GM19193 (cell line): ENCODE measurements around the gene COCH.

Experiments used
- POLR2A ChIP-seq: IDR thresholded peaks from 4 replicates; pipeline ENCODE4 v1.6.1; 2011; ENCODE audit not compliant: insufficient read depth, insufficient read length; ENCODE audit errors: extremely low read depth

The COCH gene

DNA sequence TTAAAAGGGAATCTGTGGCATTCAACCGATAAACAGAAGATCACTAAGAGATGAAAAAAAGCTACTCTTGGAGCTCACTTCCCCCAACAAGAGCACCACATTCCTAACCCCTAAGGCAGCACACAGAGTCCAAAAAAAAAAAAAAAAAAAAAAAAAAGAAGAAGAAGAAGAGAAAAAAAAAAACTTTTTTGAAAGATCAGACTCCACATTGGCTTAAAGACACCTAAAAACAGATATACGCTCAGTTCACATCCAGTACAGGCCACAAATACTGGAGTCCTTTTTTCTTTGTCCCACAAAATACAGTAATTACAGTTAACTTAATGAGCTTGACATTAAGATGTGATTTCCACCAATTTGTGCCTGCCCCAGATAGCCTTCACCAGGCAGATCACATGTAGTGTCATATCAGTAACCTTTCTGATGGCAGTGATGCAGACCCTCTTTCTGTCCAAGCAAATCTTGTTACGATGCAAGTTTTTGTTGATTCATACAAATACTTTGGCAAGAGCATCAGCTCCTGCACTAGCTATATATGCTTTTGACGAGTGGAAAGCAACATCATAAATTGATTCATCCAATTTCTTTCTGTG lies 20.7 kb downstream of the COCH start:
- no peak for TF ChIP-seq POLR2A

DNA sequence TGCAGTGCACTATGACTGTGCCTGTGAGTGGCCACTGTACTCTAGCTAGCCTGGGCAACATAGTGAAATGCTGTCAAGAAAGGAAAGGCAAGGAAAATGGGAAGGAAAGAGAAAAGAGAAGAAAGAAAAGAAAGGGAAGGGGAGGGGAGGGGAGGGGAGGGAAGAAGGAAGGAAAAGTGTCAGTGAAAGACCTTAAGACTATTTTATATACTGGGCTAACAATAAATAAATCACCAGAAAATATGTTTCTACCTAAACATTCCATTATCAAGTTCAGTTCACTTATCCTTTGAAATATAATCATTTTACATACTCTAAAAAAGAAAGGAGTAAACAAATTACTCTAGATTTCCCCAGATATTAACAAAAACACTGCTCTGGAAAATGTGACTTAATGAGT lies 22.1 kb downstream of the COCH start:
- TF ChIP-seq POLR2A, result no peak

DNA sequence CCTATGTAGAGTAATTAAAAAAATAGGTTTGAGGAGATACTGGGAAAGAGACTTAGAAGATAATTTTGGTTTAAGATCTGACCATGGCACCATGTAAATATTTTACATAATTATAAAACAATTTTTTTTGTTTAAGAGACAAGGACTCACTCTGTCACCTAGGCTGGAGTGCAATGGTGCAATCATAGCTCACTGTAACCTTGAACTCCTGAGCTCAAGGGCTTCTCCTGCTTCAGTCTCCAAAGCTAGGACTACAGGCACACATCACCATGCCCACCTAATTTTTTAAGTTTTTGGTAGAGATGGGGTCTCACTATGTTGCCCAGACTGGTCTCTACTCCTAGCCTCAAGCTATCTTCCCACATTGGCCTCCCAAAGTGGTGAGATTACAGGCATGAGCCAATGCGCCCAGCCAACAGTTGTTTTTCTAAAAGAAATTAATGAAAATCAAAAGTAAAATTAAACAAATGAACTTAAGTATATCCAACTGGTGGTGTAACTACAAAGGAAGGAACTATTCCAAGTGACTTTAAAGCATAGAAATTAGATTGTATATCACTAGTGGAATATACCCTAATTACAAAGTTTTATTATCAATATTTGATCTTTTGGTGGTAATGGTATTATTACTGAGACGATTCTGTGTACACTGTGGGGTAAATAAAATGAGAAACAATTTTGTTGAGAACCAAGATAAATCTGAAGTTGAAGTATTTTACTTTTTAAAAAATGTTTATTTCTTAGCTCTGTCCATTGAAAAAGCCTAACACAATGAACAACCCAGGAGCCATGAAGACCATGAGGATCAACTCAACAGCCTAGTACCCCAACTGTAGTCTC lies 29.1 kb downstream of the COCH start:
- TF ChIP-seq POLR2A, result no peak

DNA sequence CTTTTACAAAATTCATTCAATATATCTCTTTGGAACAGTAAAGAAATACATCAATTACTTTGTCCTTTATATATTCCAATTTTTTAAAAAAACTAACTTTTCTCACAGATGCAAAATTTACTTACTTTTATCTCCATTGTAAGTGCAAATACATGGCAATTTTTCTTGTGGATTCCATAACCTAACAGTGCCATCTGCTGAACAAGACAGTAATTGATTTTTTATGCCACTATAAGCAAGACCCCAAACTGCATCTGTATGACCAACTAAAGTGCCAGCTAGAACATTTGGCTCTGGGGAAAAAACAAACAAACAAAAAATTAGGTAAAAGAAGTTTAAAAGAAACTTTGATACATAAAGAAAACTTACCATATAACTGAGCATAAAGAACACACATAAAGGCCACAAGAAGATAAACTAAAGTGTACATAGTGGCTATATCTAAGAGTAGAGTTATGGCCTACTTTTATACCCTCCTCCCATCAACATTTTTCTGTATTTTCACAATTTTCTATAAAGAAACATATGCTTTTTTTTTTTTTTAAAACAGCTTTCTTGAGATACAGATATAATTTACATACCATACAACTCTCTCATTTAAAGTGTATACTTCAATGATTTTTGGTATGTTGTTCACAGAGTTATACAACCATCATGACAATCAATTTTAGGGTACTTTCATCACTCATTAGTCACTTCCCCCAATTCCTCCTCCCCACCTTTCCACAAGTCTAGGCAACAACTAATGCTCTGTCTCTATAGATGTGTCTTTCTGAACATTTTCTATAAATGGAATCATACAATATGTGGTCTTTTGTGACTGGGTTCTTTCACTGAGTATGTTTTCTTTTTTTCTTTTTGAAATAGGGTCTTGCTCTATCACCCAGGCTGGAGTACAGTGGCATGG lies 32.6 kb downstream of the COCH start:
- TF ChIP-seq POLR2A, result no peak

DNA sequence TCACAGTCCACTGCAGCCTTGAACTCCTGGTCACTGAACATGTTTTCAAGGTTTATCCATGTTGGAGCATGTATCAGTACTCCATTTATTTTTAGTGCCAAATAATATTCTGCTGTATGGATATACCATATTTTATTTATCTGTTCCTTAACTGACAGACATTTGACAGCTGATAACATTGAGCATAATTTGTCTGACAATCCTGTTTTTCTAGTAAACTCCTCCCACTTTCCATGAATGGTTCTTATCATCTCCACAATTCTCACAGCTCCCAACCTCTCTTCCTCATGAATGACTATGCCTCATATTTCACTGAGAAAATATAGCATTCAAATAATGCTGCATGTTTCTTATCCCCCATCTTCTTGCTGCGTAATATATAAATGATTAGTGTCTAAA lies 33.3 kb downstream of the COCH start:
- no peak for TF ChIP-seq POLR2A

DNA sequence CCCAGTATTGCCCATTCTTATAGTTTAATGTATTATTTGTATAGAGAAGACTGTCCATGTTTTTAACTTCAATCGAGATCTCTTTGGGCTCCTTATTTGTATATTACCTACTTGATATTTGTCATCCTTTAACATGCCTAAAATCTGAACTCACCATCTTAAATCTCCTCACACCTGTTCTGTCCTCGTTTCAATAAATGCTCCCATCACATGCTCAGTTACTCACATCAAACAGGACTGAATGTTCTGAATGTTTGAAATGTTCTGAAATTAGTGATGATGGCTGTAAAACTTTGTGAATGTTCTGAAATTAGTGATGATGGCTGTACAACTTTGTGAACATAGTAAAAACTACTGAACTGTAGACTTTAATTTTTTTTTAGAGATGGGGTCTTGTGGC lies 34.5 kb downstream of the COCH start:
- no peak for TF ChIP-seq POLR2A

DNA sequence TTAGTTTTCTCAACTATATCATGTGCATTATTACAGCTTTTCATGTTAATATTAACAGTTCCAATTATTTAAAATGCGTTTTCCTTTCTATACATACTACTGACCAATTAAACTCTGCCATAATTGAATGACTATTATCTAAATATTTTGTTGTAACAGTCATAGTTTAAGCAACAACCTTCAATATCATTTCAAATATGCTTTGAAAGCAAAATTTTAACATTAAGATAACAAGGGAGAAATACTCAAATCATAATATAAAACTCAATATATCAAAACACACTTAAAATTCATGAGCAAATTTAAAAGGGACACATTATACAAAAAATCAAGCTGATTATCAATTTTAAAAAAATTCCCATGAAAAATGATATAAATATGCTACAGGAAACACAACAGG lies 40.5 kb downstream of the COCH start:
- TF ChIP-seq POLR2A, result no peak

DNA sequence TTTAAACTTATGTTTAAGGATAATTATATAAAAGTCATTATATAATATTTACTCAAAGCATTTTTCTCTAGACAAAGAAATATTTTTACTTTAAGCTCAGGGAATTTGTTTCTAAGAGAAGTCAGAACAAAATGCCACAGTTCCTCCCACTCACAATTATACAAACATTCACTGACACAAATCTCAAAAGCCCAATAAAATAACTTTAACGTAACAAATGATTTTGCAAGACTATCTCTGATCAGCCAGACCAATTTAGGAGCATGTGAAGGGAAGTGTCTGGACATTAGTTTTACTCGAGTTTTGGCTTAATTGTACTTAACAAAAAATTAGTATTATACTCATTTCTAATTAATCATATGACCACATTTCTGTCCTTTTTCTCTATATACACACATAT lies 41.2 kb downstream of the COCH start:
- no peak for TF ChIP-seq POLR2A

DNA sequence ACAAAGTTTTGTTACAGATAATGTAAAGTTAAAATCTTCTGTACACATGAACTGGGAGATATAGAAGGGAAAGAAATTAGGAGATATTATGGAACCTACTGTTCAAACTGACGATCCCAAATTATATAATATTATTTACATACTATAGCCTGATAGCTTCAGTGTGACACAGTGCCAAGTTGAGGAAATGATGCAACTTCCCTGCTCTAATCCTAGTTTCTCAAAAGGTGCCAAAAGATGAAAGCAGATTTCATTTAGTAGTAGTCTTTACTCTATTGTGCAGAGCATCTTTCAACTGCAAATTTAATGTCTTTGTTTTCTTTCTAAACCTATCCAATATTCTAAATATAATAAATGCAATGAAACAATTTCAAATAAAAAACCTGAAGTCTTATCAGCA lies 46.9 kb downstream of the COCH start:
- no peak for TF ChIP-seq POLR2A

DNA sequence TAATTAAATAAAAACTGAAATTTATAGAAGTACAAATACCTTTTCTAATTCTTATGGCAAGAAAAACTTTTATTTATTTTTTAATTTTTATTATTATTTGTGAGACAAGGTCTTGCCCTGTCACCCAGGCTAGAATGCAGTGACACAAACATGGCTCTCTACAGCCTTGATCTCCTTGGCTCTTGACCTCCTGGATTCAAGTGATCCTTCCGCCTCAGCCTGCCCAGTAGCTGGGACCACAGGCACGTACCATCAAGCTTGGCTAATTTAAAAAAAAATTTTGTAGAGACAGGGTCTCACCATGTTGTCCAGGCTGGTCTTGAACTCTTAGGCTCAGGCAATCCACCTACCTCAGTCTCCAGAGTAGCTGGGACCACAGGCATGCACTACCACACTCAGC lies 47.4 kb downstream of the COCH start:
- TF ChIP-seq POLR2A, result no peak

DNA sequence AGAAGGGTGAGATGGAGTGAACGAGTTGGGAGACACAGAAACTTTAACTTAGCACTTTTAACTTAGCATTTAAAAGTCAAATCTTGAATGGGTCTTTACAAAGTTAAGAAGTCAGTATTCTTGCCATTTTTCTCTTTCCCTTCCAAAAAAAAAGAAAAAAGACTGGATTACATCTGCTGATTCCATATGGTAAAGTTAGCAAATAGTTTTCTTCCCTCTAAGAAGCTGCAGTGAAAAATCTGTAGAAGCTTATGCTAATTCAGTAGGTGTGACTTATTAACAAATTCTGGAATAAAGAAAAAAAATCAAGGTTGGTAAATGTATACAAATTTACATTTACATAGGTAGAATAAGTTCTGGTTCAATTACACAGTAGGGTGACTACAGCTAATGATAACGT lies 50.9 kb downstream of the COCH start:
- TF ChIP-seq POLR2A, result no peak

DNA sequence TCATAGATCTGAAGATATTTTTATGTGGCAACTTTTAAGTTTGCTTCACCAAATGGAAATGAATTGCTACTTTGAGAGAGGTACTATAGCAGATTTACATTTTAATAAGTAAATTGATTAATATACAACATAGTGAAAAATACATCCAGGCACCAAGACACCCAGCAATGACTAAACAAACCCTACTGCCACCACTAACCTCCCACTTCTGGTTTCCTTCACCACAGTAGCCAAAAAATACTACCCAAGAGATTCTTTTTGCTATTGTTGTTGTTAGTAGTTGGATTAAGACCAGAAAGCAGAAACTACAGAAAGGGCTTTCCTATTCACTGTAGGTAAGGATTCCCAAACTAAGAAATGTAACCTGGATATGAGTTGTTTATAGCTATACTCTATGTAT lies 54.1 kb downstream of the COCH start:
- no peak for TF ChIP-seq POLR2A

DNA sequence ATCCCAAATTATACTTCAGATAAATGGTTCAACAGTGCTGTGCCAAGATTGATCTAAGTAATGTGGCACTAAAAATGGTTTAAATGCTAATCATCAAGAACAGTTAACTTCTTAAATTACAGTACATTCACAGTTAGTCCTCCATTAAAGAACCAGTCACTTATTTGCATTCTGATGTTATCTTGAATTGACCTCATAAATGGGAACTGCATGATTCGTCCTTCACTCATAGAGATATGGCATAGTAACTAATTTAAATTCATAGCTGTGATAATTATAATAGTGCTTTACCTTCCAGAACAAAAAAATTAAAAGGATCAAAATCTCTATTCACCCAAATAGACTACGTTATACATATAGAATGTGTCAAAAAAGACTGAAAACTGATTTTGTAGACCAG lies 61.1 kb downstream of the COCH start:
- TF ChIP-seq POLR2A, result no peak

DNA sequence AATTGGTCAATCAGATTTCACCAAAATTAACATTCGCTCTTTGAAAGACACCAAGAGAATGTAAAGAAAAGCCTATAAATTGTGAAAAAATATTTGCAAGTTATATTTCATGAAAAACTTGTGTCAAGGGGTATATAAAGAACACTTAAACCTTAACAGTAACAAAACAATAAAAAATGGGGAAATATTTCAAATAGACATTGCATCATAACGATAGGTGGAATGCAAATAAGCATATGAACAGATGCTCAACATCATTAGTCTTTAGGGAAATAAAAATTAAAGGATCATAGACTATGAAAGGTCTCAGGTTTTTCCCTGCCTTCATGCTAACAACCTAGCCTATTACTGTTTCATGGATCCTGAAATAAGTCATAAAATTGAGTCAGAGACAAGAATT lies 64.3 kb downstream of the COCH start:
- TF ChIP-seq POLR2A, result no peak
